Right atrium auricular region (tissue), 2 donors: Measurements from ENCODE around the gene USP47. TPM values are rescaled to one million over a fixed set of nuclear protein-coding genes. Genes with fewer than 3 reads are reported as not detected.

Experiments used
- DNase-seq: peaks from one replicate; pipeline ENCODE4 v3.0.0-alpha.2; 2019; ENCODE audit warnings: low spot score
- H3K27ac ChIP-seq, 2 donors: fragments of 200-600 bp; sonication (generic); 1 replicate in 1 of 2; 2 replicates in 1 of 2; pipeline ENCODE4 v1.5.1; 2016 to 2019
- H3K27me3 ChIP-seq, 2 donors: fragments of 200-600 bp; sonication (generic); one replicate each; pipeline versions ENCODE4 v1.5.1 to v1.6.0; 2017 to 2019
- H3K36me3 ChIP-seq: fragments of 200-600 bp; sonication (generic); one replicate; pipeline ENCODE4 v1.5.1; 2016
- H3K4me1 ChIP-seq, 2 donors: fragments of 200-600 bp; sonication (generic); one replicate each; pipeline versions ENCODE4 v1.5.1 to v1.6.0; 2017 to 2019
- H3K4me3 ChIP-seq, 2 donors: fragments of 200-600 bp; sonication (generic); 1 replicate in 1 of 2; 2 replicates in 1 of 2; pipeline ENCODE4 v1.5.1; 2017 to 2019; ENCODE audit warnings: mild to moderate bottlenecking in 1 of 2, moderate library complexity in 1 of 2
- H3K9me3 ChIP-seq, 2 donors: fragments of 200-600 bp; sonication (generic); one replicate each; pipeline ENCODE4 v1.5.1; 2019
- CTCF ChIP-seq, 2 donors: fragments of 200-600 bp; sonication (generic); IDR thresholded peaks; one replicate each; pipeline ENCODE4 v1.5.1; 2019; ENCODE audit warnings: antibody characterized with exemption in 2 of 2
- total RNA-seq, 2 donors: library from RNA; depleted of rRNA; stranded (reverse); fragments of >200 nt; gene quantifications; one replicate each; pipeline ENCODE4 v1.1.0, GENCODE V29; 2016

Gene USP47
- total RNA-seq, 2 donors from 2014 or later = 58.7 to 61.3 TPM

GRCh38 chr11:11978792-11979487 is 137.2 kb downstream of the USP47 start:
- TF ChIP-seq CTCF (IDR thresholded peaks at IDR 0.05) = no peak
- no peaks in the 10 kb centered on the region for H3K9me3 ChIP-seq
- H3K36me3 ChIP-seq = peaks cover 8% of the 10 kb centered on the region
- H3K27ac ChIP-seq = peak overlapping the region; percentile 84 to 93
- H3K27me3 ChIP-seq = no peaks in the 10 kb centered on the region
- H3K4me3 ChIP-seq = no peak overlapping the region
- H3K4me1 ChIP-seq = peaks cover 0 to 100% of the 10 kb centered on the region in 2 donors
- DNase-seq = peak; percentile 90

DNA sequence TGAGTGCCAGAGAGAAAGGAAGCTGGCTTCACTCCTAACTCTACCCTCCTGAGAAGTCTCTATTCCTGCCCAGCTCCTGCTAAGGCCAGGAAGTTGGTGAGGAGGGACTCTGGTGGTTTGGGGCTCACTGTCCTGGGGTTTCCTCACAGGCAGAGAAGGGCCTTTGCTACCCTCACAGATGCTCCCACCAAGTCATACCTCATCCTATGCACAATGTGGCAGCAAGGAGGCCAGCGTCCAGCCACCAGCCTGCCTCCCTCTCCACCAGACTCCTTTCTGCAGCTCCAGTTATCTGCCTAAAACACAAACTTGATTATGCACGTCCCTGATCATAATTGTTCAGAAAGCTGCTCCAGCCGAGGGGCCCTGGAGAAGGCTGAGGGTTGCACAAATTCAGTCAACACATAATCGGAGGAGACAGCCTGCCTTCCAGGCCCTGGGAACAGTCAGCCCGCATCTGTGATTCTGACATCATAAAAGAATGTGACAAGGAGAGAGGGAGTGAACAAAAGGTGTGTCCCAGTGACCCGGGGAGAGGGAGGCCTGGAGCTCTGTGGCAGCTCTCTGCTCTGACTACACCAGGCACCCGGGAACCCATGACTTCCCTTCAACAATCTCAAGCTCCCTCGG is 137.8 kb downstream of the USP47 start:
- H3K9me3 ChIP-seq = no peaks in the 10 kb centered on the region
- H3K4me1 ChIP-seq = peaks cover 0 to 99% of the 10 kb centered on the region in 2 donors
- peaks cover 8% of the 10 kb centered on the region for H3K36me3 ChIP-seq
- H3K27me3 ChIP-seq = no peaks in the 10 kb centered on the region
- peak; percentile 83 for DNase-seq
- TF ChIP-seq CTCF (IDR thresholded peaks at IDR 0.05) = no peak
- peak overlapping the region; percentile 84 to 93 for H3K27ac ChIP-seq
- H3K4me3 ChIP-seq = no peak overlapping the region

- Histone ChIP-seq H3K36me3 (peaks cover 8% of the 10 kb centered on the region), H3K4me3 (no peak overlapping the region), H3K27me3 (no peaks in the 10 kb centered on the region), H3K9me3 (no peaks in the 10 kb centered on the region), H3K4me1 (peaks cover 0 to 99% of the 10 kb centered on the region in 2 donors), H3K27ac (peak overlapping the region; percentile 84 to 93)
- no peak for TF ChIP-seq CTCF (IDR thresholded peaks at IDR 0.05)
- peak; percentile 42 for DNase-seq
Measured at GRCh38 chr11:11980200-11980599, 138.4 kb downstream of the USP47 start.

DNA sequence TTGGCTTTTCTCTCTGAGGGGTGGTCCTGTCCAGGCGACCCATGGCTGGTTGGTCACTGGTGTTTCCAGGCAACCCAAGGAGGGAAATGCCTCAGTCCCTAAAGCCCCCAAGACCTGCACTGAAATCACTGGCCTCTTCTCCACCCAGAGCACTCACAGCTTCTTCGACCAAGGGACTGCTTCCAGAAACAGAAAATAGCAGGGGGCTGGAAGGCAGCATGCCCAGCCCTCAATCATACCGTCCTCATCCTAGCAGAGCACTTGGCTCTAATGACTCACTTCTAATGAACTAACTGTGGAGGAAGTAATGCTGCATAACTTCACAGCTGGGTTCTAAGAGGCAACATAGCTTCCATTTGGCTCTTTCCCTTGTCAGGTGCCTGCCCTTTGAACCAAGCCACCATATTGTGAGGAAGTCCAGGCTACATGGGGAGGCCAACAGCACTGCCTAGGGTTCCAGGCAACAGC is 139.1 kb downstream of the USP47 start:
- Histone ChIP-seq H3K4me1 (peaks cover 0 to 99% of the 10 kb centered on the region in 2 donors), H3K4me3 (no peak overlapping the region), H3K27me3 (no peaks in the 10 kb centered on the region), H3K27ac (peak overlapping the region; percentile 84 to 93), H3K9me3 (no peaks in the 10 kb centered on the region), H3K36me3 (peaks cover 8% of the 10 kb centered on the region)
- peak; percentile 40 for DNase-seq
- no peak for TF ChIP-seq CTCF (IDR thresholded peaks at IDR 0.05)

DNA sequence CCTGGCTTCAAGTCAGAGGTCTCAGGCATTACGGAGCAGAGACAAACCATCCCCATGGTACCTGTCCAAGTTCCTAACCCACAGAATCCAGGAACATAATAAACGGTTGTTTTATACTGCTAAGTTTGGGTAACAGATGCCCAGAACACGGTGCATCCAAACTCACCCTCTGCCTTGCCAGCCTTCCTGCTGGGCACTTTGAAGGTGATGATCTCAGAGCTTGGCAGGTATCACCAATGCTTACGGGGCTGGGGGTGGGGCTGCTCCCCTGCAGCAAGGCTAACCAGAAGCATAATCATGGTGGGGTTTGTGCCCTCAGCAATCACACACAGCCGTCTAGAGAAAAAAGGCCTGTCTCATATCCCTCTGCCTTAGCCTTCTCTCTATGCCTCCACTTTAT is 139.6 kb downstream of the USP47 start:
- peak overlapping the region; percentile 84 to 93 for H3K27ac ChIP-seq

More for the DNA sequence above, 139.6 kb downstream of the USP47 start:
- H3K36me3 ChIP-seq = peaks cover 8% of the 10 kb centered on the region
- H3K4me3 ChIP-seq = no peak overlapping the region
- peak; percentile 47 for DNase-seq
- H3K9me3 ChIP-seq = no peaks in the 10 kb centered on the region
- TF ChIP-seq CTCF (IDR thresholded peaks at IDR 0.05) = no peak
- H3K27me3 ChIP-seq = no peaks in the 10 kb centered on the region
- H3K4me1 ChIP-seq = peaks cover 0 to 99% of the 10 kb centered on the region in 2 donors
